Mucosa of descending colon (tissue), 3 donors: ENCODE data around the gene ZNF135. TPM values are rescaled to one million over a fixed set of nuclear protein-coding genes. Genes with fewer than 3 reads are reported as not detected.

ENCODE experiments used
- ATAC-seq: fragments of 200-7000 bp; cut with Tn5 transposase; one replicate; pipeline ENCODE4 v1.9.1; 2020; ENCODE audit warnings: mild to moderate bottlenecking, moderate library complexity
- DNase-seq, 3 donors: peaks; one replicate each; pipeline ENCODE4 v3.0.0-alpha.2; 2020
- H3K36me3 ChIP-seq: fragments of 200-600 bp; one replicate; pipeline ENCODE4 v1.8.0; 2021; ENCODE audit warnings: low read depth, mild to moderate bottlenecking
- H3K4me1 ChIP-seq: fragments of 200-600 bp; one replicate; pipeline ENCODE4 v1.8.0; 2021; ENCODE audit warnings: low read depth, mild to moderate bottlenecking
- H3K4me3 ChIP-seq: fragments of 200-600 bp; one replicate; pipeline ENCODE4 v1.8.0; 2021; ENCODE audit warnings: mild to moderate bottlenecking
- H3K9me3 ChIP-seq: fragments of 200-600 bp; one replicate; pipeline ENCODE4 v1.8.0; 2021; ENCODE audit warnings: mild to moderate bottlenecking
- intact Hi-C, 2 donors: fragments of 100-400 bp; cut with DNase I in 1 of 2; cut with micrococcal nuclease in 1 of 2; formaldehyde crosslinking; loops; one replicate each; pipeline versions ENCODE4 v1.11.0 to v1.11.1; 2022; cut with DNase I, micrococcal nuclease
- long read RNA-seq, 2 donors: library from polyadenylated mRNA; unstranded; transcript quantifications; one replicate each; pipeline ENCODE4 v2.0.0, GENCODE V29; 2019 to 2021
- total RNA-seq, 3 donors: library from RNA; stranded (reverse); fragmentation: NEBNext Ultra II Directional in 2 of 3; extraction: Animal tissue kit (Norgen Biotek cat#: 25700) in 2 of 3; gene quantifications; one replicate each; pipeline versions ENCODE4 v1.2.1 to v1.2.4, GENCODE V29; 2021 to 2023
- TF ChIP-seq, protein P1 (sequence below): fragments of 200-600 bp; IDR thresholded peaks from one replicate; pipeline ENCODE4 v1.8.0; 2022; ENCODE audit warnings: antibody characterized with exemption, mild to moderate bottlenecking
- donor health status: DM: no; HTN: no; CAD: no; lungs with moderate emphysema.
- donor health status: DM: no; HTN: no; CAD: no.
- donor health status: DM: no; HTN: yes; CAD: no.

ZNF135 gene
- total RNA-seq: 1 to 10 TPM; 1.3 to 5.8 (median 2.2) TPM
- long read RNA-seq, donor 1, partial matches to known transcripts: 2 of 5 reads
- long read RNA-seq, donor 1, other reads (novel, unspliced or antisense): 1 of 5 reads
- long read RNA-seq, donor 2, partial matches to known transcripts: 0 of 1 reads
- long read RNA-seq, donor 2, other reads (novel, unspliced or antisense): 1 of 1 reads

DNA sequence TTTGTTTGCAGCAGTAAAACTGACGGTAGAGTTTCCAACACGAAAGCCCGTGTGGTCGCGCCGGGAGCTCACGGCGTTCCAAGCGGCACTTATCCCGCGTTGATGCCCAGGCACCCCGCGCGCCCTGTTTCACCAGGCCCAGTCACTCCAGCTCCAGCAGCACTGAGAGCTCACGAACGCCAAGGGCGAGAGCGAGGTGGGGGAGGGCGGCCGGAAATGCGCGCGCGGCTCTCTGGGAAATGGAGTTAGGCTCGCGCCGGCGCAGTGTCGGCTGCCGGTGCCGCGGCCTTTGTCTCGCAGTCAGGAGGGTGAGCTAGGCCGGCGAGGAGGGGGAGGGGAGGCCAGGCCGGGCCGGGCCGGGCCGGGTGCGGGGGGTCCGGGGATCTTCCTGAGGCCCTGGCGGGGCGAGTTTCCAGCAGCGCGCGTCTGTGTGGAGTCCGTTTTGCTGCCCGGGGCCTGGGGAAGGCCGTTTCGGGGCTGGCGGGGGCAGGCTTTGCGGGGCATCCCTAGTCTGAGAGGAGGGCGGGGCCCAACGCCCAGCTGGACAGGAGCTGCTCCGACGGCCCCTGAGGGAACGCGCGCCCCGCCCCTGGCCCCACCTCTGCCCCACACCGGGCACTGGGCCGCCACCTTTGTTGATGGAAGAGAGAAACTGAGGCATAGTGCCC, at the start of gene ZNF135:
Gene ZNF135, plus strand, starts transcription at position 280 of the 668 bp plus-strand sequence. CDS start 721 bp downstream, outside the sequence.
- intact Hi-C loops: no loop called here
- Histone ChIP-seq H3K9me3 (peaks cover 39% of the 10 kb centered on the region), H3K36me3 (no peaks in the 10 kb centered on the region), H3K4me1 (no peaks in the 10 kb centered on the region), H3K4me3 (peak within 1 kb of the TSS; percentile 14)
- TF ChIP-seq, protein P1, sequence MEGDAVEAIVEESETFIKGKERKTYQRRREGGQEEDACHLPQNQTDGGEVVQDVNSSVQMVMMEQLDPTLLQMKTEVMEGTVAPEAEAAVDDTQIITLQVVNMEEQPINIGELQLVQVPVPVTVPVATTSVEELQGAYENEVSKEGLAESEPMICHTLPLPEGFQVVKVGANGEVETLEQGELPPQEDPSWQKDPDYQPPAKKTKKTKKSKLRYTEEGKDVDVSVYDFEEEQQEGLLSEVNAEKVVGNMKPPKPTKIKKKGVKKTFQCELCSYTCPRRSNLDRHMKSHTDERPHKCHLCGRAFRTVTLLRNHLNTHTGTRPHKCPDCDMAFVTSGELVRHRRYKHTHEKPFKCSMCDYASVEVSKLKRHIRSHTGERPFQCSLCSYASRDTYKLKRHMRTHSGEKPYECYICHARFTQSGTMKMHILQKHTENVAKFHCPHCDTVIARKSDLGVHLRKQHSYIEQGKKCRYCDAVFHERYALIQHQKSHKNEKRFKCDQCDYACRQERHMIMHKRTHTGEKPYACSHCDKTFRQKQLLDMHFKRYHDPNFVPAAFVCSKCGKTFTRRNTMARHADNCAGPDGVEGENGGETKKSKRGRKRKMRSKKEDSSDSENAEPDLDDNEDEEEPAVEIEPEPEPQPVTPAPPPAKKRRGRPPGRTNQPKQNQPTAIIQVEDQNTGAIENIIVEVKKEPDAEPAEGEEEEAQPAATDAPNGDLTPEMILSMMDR: no peak
- peak; percentile 96 for ATAC-seq
- peak; percentile 80 to 88 (median 85) for DNase-seq

DNA sequence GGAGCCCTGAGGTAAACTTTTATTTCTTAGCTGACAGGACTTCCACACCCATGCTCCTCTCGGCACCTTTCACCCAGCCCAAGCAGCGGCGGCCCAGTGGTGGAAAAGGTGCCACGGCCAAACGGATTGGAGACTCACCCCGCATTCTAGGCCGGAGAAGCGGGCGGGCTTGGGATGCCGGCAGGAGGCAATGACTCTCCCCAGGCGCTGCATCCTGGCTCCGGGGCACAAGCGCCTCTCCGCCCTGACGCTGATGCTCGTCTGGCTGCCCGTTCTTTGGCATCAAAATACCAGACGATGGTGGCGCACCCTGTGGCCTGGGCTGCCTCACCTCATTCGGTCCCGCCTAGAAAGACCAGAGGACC, 49.8 kb upstream of the ZNF135 start:
- ATAC-seq (peak; percentile 34), DNase-seq (no peak)
- Histone ChIP-seq H3K4me3 (no peak overlapping the region), H3K9me3 (peaks cover 42% of the 10 kb centered on the region), H3K36me3 (peaks cover 2% of the 10 kb centered on the region), H3K4me1 (peaks cover 9% of the 10 kb centered on the region)
- TF ChIP-seq, protein P1: no peak
- intact Hi-C loops: no loop called here

DNA sequence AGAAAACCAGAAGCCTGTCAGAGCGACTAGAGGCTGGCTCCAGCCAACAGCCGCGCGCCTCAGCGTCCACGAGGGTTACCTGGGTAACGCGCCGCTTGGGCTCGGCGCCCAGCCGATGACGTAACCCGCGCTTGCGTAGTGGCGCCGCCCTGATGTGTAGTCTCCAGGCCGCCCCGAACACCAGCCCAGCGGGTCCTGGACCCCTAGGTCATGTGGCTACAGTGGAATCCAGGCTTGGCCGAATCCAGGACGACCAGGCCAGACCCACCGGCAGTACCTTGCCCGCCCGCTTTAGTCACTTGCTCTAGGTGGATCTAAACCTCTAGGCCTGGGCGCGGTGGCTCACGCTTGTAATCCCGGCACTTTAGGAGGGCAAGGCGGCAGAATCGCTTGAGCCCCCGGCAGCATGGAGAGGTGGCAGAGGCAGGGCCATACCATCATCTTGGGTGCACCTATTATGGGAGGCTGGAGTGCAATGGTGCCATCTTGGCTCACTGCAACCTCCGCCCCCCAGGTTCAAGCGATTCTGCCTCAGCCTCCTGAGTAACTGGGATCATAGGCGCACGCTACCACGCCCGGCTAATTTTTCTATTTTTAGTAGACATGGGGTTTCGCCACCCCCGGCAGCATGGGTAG, 49.3 kb upstream of the ZNF135 start:
- intact Hi-C loops: no loop called here
- H3K36me3 ChIP-seq: peaks cover 1% of the 10 kb centered on the region
- peak overlapping the region; percentile 19 for H3K4me3 ChIP-seq
- TF ChIP-seq, protein P1: no peak
- DNase-seq: peak; percentile 80 to 94 (median 92)
- peak; percentile 97 for ATAC-seq
- H3K4me1 ChIP-seq: peaks cover 9% of the 10 kb centered on the region
- peaks cover 37% of the 10 kb centered on the region for H3K9me3 ChIP-seq

DNA sequence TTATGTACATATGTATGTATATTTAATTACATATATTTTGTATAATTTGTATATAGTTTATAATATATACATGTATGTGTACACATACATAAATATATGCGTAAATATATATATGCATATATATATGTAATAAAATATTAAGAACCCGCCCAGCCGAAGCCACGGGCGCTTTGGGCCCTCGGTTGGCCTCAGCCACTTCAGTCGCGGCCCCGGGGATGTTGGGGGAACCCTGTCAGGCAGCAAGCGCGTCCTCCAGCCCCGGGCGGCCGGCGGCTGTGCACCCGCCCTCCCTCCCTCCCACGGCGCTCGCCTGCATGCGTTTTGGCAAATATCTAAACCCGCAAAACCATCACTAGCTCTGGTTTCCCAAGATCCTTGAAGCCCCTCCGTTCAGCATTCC, 48.6 kb upstream of the ZNF135 start:
- Histone ChIP-seq H3K36me3 (no peaks in the 10 kb centered on the region), H3K9me3 (peaks cover 30% of the 10 kb centered on the region), H3K4me1 (peaks cover 9% of the 10 kb centered on the region), H3K4me3 (no peak overlapping the region)
- ATAC-seq (no peak), DNase-seq (no peak)
- TF ChIP-seq, protein P1: no peak
- intact Hi-C loops: no loop called here

DNA sequence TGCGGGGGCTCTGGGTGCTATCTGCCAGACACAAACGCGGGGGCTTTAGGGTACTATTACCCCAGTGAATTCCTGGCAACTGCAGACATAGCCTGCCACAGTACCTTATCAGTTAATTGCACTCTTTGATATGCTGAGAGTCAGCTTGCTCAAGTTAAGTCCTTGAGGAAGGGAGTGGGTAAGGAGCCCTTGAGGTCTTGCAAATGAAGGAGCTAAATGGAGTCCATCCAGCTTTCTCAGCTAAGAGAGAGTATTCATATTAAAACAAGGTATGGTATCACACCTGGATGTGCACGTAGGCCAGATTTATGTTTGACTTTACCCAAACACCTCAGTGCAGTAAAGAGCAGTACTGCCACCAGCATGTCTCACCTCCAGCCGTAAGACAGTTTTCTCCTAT, 44.9 kb upstream of the ZNF135 start:
- TF ChIP-seq, protein P1: no peak
- Histone ChIP-seq H3K9me3 (peaks cover 3% of the 10 kb centered on the region), H3K4me3 (no peak overlapping the region), H3K4me1 (peaks cover 6% of the 10 kb centered on the region), H3K36me3 (no peaks in the 10 kb centered on the region)
- DNase-seq: no peak
- intact Hi-C loops: no loop called here
- no peak for ATAC-seq
